ENCODE results near the gene TYRO3.
A peak's percentile ranks its signal among the peaks of the same experiment; 100 is the strongest.

The TYRO3 gene

GRCh38 chr15:41558400-41559238 lies at the start of gene TYRO3:
TSS of gene TYRO3 (plus strand) at chr15:41559212. CDS start at chr15:41559258, 46 bp downstream.
- peak; percentile 31 for DNase-seq

- peak; percentile 37 for DNase-seq
Measured at GRCh38 chr15:41510728-41511127, 48.3 kb upstream of the TYRO3 start.

GRCh38 chr15:41511331-41511898 lies 47.6 kb upstream of the TYRO3 start:
- peak; percentile 42 for DNase-seq

GRCh38 chr15:41511899-41512369 lies 47.1 kb upstream of the TYRO3 start:
- peak; percentile 8 for DNase-seq

GRCh38 chr15:41512512-41512939 lies 46.5 kb upstream of the TYRO3 start:
- no peak for DNase-seq

GRCh38 chr15:41512940-41513505 lies 46.0 kb upstream of the TYRO3 start:
- DNase-seq: no peak

GRCh38 chr15:41513506-41514227 lies 45.3 kb upstream of the TYRO3 start, which contains the start of gene LTK:
TSS of gene LTK (minus strand) at chr15:41513827. CDS start at chr15:41513709, 118 bp downstream.
- no peak for DNase-seq

- no peak for DNase-seq
Measured at GRCh38 chr15:41517895-41518449, 41.0 kb upstream of the TYRO3 start.

- no peak for DNase-seq
Measured at GRCh38 chr15:41520636-41521035, 38.4 kb upstream of the TYRO3 start.

GRCh38 chr15:41521614-41522013 lies 37.4 kb upstream of the TYRO3 start:
- DNase-seq: no peak

- no peak for DNase-seq
Measured at GRCh38 chr15:41523097-41523496, 35.9 kb upstream of the TYRO3 start.

- DNase-seq: no peak
Measured at GRCh38 chr15:41530363-41530956, 28.6 kb upstream of the TYRO3 start.

GRCh38 chr15:41535544-41535943 lies 23.5 kb upstream of the TYRO3 start:
- DNase-seq: no peak

- DNase-seq: no peak
Measured at GRCh38 chr15:41536866-41537265, 22.1 kb upstream of the TYRO3 start.

- no peak for DNase-seq
Measured at GRCh38 chr15:41543521-41543870, 15.5 kb upstream of the TYRO3 start.

GRCh38 chr15:41544650-41545015 lies 14.4 kb upstream of the TYRO3 start:
- DNase-seq: no peak

GRCh38 chr15:41545218-41545617 lies 13.8 kb upstream of the TYRO3 start:
- DNase-seq: no peak

- no peak for DNase-seq
Measured at GRCh38 chr15:41546851-41547786, 11.9 kb upstream of the TYRO3 start.

GRCh38 chr15:41550066-41550775 lies 8.8 kb upstream of the TYRO3 start:
- no peak for DNase-seq

GRCh38 chr15:41553731-41554130 lies 5.3 kb upstream of the TYRO3 start:
- no peak for DNase-seq

GRCh38 chr15:41554343-41554742 lies 4.7 kb upstream of the TYRO3 start:
- DNase-seq: no peak
